Adrenal gland (tissue), 12 donors: Measurements from ENCODE around the gene APMAP. TPM values are rescaled to one million over a fixed set of nuclear protein-coding genes. Genes with fewer than 3 reads are reported as not detected.

Experiments
- DNase-seq, 7 donors: peaks; one replicate each; pipeline ENCODE4 v3.0.0-alpha.2; 2019 to 2020
- H3K27ac ChIP-seq, 5 donors: fragments of 200-600 bp; sonication (generic) in 4 of 5; 1 replicate in 3 of 5; 2 replicates in 2 of 5; pipeline versions ENCODE4 v1.5.1 to v1.8.0; 2016 to 2020; ENCODE audit warnings: mild to moderate bottlenecking in 1 of 5
- H3K27me3 ChIP-seq: fragments of 200-600 bp; 2 replicates; pipeline ENCODE4 v1.8.0; 2021
- H3K36me3 ChIP-seq, 2 donors: fragments of 200-600 bp; replicated peaks in 1 of 2; 1 replicate in 1 of 2; 2 replicates in 1 of 2; pipeline versions ENCODE4 v1.5.1 to v1.8.0; 2018 to 2022
- H3K4me1 ChIP-seq, 2 donors: fragments of 200-600 bp; replicated peaks in 1 of 2; 1 replicate in 1 of 2; 2 replicates in 1 of 2; pipeline versions ENCODE4 v1.5.1 to v1.8.0; 2018 to 2021
- H3K4me3 ChIP-seq, 4 donors: fragments of 200-600 bp; sonication (generic) in 3 of 4; one replicate each; pipeline ENCODE4 v1.5.1; 2016 to 2018
- H3K9me3 ChIP-seq, 3 donors: fragments of 200-600 bp; sonication (generic) in 1 of 3; replicated peaks in 1 of 3; 1 replicate in 2 of 3; 2 replicates in 1 of 3; pipeline versions ENCODE4 v1.5.1 to v1.8.0; 2016 to 2021
- POLR2A ChIP-seq, 2 donors: fragments of 450-650 bp; IDR thresholded peaks; one replicate each; pipeline ENCODE4 v1.6.1; 2017; ENCODE audit warnings: antibody characterized with exemption in 2 of 2, mild to moderate bottlenecking in 2 of 2, moderate library complexity in 1 of 2
- WGBS, 4 donors: extraction: QIAGEN DNeasy Blood & Tissue Kit in 2 of 4; methylation state at CpG; one replicate each; pipeline versions ENCODE4 v1.1.5 to v1.1.7; 2013 to 2017; 5-methylcytosine and 5-hydroxymethylcytosine counted together
- intact Hi-C, 2 donors: fragments of 100-400 bp; cut with DNase I; formaldehyde crosslinking; loops; one replicate each; pipeline versions ENCODE4 v1.14.1 to v1.15.0; 2022 to 2023
- polyA plus RNA-seq, 3 donors: library from polyadenylated mRNA; stranded (reverse); fragments of 200-250 nt in 2 of 3; fragments of 350-450 nt in 1 of 3; fragmentation: Illumina TruSeq in 1 of 3; extraction: RNeasy Lipid Tissue Mini Kit (QIAGEN cat#74804) in 1 of 3; gene quantifications; one replicate each; pipeline ENCODE4 v1.2.3, GENCODE V29; 2013 to 2014
- total RNA-seq, 9 donors: library from RNA; depleted of rRNA in 4 of 9; stranded (reverse); fragments of >200 nt in 4 of 9; fragments of 120-200 nt in 1 of 9; fragmentation: NEBNext Ultra II Directional in 1 of 9; extraction: Animal tissue kit (Norgen Biotek cat#: 25700) in 1 of 9; gene quantifications; one replicate each; pipeline versions ENCODE4 v1.1.0 to v1.2.4, GENCODE V29; 2013 to 2023
- TF ChIP-seq, protein P1 (sequence below), 6 experiments: fragments of 450-650 bp in 4 of 6; fragments of 200-600 bp in 2 of 6; sonication (generic) in 1 of 6; IDR thresholded peaks; 1 replicate in 5 of 6; 2 replicates in 1 of 6; pipeline versions ENCODE4 v1.5.1 to v1.8.0; 2016 to 2021; ENCODE audit warnings: antibody characterized with exemption in 6 of 6, mild to moderate bottlenecking in 2 of 6, moderate library complexity in 1 of 6
- donor health status: healthy with polysubstance abuse.
- donor health status: Bipolar disorder and iron deficiency.
- donor health status: DM: yes; HTN: yes; CAD: no.
- donor health status: DM: no; HTN: no; CAD: no.
- donor health status: DM: no; HTN: no; CAD: no.
- donor health status: DM: yes; HTN: yes; CAD: no.

APMAP gene
- total and polyA plus RNA-seq, 12 donors = 30.3 to 110 (median 69.7) TPM

DNA sequence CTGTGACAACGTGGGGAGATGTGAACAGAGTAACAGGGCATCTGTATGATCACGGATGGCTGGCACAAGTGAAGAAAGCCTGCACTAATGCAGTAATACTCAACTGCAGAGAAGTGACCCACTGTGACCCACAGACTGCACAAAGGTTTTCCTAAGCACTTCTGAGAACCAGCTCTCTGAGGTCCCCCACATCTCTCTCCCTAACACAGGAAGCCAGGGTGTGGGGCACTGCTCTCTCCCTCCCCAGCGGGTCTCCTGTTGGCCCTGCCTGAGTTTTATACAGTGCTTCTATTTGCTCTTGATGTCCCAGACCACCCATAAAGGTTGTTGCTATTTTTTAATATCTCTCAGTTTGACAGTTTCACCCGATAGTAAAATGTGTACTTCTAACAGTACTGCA, 11.3 kb downstream of the APMAP start:
- DNase-seq = peak in 1 of 7 donors; percentile 7
- no peaks in the 10 kb centered on the region for H3K9me3 ChIP-seq
- WGBS, 4 donors = 69 to 86% (median 77%) methylated on average over 3 to 4 of the region's 4 CpGs
- no peak for TF ChIP-seq POLR2A (IDR thresholded peaks at IDR 0.05)
- TF ChIP-seq, protein P1, sequence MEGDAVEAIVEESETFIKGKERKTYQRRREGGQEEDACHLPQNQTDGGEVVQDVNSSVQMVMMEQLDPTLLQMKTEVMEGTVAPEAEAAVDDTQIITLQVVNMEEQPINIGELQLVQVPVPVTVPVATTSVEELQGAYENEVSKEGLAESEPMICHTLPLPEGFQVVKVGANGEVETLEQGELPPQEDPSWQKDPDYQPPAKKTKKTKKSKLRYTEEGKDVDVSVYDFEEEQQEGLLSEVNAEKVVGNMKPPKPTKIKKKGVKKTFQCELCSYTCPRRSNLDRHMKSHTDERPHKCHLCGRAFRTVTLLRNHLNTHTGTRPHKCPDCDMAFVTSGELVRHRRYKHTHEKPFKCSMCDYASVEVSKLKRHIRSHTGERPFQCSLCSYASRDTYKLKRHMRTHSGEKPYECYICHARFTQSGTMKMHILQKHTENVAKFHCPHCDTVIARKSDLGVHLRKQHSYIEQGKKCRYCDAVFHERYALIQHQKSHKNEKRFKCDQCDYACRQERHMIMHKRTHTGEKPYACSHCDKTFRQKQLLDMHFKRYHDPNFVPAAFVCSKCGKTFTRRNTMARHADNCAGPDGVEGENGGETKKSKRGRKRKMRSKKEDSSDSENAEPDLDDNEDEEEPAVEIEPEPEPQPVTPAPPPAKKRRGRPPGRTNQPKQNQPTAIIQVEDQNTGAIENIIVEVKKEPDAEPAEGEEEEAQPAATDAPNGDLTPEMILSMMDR (IDR thresholded peaks at IDR 0.05) = no peak
- no peaks in the 10 kb centered on the region for H3K27me3 ChIP-seq
- peaks cover 0 to 27% of the 10 kb centered on the region in 2 donors for H3K36me3 ChIP-seq
- no peak overlapping the region for H3K4me3 ChIP-seq
- peaks cover 6 to 18% of the 10 kb centered on the region in 2 donors for H3K4me1 ChIP-seq
- H3K27ac ChIP-seq = peak overlapping the region in 1 of 5 donors; percentile 31
- intact Hi-C loops = no loop called here

DNA sequence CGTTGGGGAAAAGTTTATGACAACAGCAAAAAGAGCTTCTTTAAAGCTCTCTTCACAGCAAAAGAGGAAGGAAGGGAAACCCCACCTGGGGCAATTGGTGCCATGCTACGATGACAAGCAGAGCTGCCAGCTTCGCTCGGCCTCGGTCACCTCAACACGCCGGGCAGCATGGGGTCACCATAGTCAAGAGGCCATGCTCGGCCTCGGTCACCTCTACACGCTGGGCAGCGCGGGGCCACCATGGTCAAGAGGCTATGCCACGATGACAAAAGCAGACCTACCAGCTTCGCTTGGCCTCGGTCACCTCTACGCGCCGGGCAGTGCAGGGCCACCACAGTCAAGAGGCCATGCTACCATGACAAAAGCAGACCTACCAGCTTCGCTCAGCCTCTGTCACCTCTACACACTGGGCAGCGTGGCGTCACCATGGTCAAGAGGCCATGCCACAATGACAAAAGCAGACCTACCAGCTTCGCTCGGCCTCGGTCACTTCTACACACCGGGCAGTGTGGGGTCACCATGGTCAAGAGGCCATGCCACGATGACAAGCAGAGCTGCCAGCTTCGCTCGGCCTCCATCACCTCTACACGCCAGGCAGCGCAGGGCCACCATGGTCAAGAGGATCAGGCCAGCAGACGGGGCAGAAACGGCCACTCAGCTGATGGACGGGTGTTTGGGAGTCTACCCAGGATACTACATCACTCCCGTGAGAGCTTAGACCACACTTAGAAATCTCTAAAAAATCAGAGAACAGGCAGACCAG, 12.1 kb downstream of the APMAP start:
- H3K4me1 ChIP-seq = peaks cover 6 to 15% of the 10 kb centered on the region in 2 donors
- H3K27ac ChIP-seq = no peak overlapping the region
- WGBS, 4 donors = 87 to 96% (median 95%) methylated on average over 14 to 34 of the region's 34 CpGs
- peaks cover 0 to 27% of the 10 kb centered on the region in 2 donors for H3K36me3 ChIP-seq
- DNase-seq = peak in 1 of 7 donors; percentile 19
- intact Hi-C loops = no loop called here
- no peaks in the 10 kb centered on the region for H3K9me3 ChIP-seq
- TF ChIP-seq, protein P1 (IDR thresholded peaks at IDR 0.05) = no peak
- TF ChIP-seq POLR2A (IDR thresholded peaks at IDR 0.05) = no peak
- no peaks in the 10 kb centered on the region for H3K27me3 ChIP-seq
- H3K4me3 ChIP-seq = no peak overlapping the region

DNA sequence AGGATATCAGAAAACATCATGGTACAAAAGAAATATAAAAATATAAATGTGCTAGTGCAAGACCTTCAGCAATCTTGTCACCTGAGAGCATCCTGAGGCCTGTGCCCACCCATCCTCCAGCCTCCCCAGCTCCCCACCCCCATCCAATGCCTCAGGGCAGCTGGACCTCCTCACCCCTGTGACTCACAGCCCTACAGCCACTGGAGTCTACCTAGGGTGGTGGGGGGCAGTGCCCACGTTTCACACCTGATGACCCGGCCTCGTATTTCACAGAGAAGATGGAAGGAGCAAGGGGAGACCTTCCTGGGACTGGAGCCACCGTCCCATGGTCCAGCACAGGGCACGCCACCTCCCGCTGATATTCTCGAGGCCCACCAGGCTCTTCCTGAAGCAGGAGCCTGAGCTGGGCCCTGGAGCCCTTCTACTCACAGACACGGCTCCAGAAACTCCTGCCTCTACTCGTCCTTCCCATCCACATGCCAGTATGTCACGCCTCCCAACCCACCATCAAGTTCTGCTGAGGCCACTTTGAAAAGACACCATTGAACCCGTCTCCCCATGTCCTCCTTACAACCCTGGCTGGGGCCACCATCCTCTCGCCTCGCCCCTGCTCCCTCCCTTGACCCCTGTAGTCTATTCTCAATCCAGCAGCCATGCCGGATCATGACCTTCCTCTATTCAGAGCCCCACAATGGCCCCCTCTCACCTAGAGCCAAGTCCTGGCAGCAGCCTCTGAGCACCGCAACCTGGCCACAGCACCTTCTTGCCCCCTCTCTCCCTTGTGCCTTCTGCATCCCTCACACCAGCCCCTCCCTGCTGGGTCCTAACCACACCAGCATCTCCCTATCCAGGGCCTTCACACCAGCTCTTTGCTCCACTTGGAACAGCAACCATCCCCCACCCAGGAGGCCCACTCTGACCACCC, 13.3 kb downstream of the APMAP start:
- intact Hi-C loops = loop anchor here in 1 of 2 donors (10.0 kb wide), 1 partner anchor 64 kb away; no protein-coding TSS in a partner anchor
- Histone ChIP-seq H3K36me3 (peaks cover 0 to 27% of the 10 kb centered on the region in 2 donors), H3K27ac (no peak overlapping the region)

More for the DNA sequence above, 13.3 kb downstream of the APMAP start:
- peaks cover 6 to 12% of the 10 kb centered on the region in 2 donors for H3K4me1 ChIP-seq
- TF ChIP-seq, protein P1 (IDR thresholded peaks at IDR 0.05) = no peak
- no peak for TF ChIP-seq POLR2A (IDR thresholded peaks at IDR 0.05)
- WGBS, 4 donors = 95 to 98% (median 98%) methylated on average over 9 to 15 of the region's 15 CpGs
- DNase-seq = peak in 1 of 7 donors; percentile 14
- no peak overlapping the region for H3K4me3 ChIP-seq
- no peaks in the 10 kb centered on the region for H3K27me3 ChIP-seq
- H3K9me3 ChIP-seq = no peaks in the 10 kb centered on the region
